Lung (tissue), 13 donors: ENCODE data around the gene EVI5. TPM values are rescaled to one million over a fixed set of nuclear protein-coding genes. Genes with fewer than 3 reads are reported as not detected.

Experiments
- ATAC-seq: fragments of 200-7000 bp; cut with Tn5 transposase; one replicate; pipeline ENCODE4 v1.9.1; 2020; ENCODE audit warnings: moderate number of reproducible peaks; ENCODE audit not compliant: insufficient read depth, low FRiP score
- DNase-seq, 3 donors: peaks; one replicate each; pipeline ENCODE4 v3.0.0-alpha.2; 2013 to 2017
- H3K27ac ChIP-seq, 2 donors: one replicate each; pipeline ENCODE4 v1.5.1; 2013; ENCODE audit warnings: mild to moderate bottlenecking in 2 of 2, moderate library complexity in 2 of 2, control low read depth in 1 of 2, inconsistent platforms in 1 of 2, low read depth in 1 of 2, low read length in 1 of 2
- H3K27me3 ChIP-seq, 3 donors: one replicate each; pipeline ENCODE4 v1.5.1; 2013; ENCODE audit warnings: low read length in 2 of 3; ENCODE audit not compliant: control insufficient read depth in 3 of 3, insufficient read depth in 3 of 3
- H3K36me3 ChIP-seq, 4 donors: one replicate each; pipeline ENCODE4 v1.5.1; 2013; ENCODE audit warnings: low read length in 4 of 4, mild to moderate bottlenecking in 1 of 4, moderate library complexity in 1 of 4; ENCODE audit not compliant: control insufficient read depth in 4 of 4, insufficient read depth in 4 of 4
- H3K4me1 ChIP-seq, 5 donors: one replicate each; pipeline ENCODE4 v1.5.1; 2013; ENCODE audit warnings: low read length in 5 of 5, mild to moderate bottlenecking in 2 of 5, moderate library complexity in 1 of 5; ENCODE audit not compliant: control insufficient read depth in 5 of 5, insufficient read depth in 5 of 5
- H3K4me3 ChIP-seq: one replicate; pipeline ENCODE4 v1.5.1; 2013; ENCODE audit warnings: mild to moderate bottlenecking, control low read depth, moderate library complexity
- H3K9ac ChIP-seq, 2 donors: one replicate each; pipeline ENCODE4 v1.5.1; 2013; ENCODE audit warnings: low read length in 2 of 2, control low read depth in 1 of 2; ENCODE audit not compliant: insufficient read depth in 1 of 2
- H3K9me3 ChIP-seq, 4 donors: one replicate each; pipeline ENCODE4 v1.5.1; 2013; ENCODE audit warnings: low read length in 3 of 4, mild to moderate bottlenecking in 1 of 4, moderate library complexity in 1 of 4; ENCODE audit not compliant: control insufficient read depth in 4 of 4, insufficient read depth in 3 of 4
- CTCF ChIP-seq: IDR thresholded peaks from 2 replicates; pipeline ENCODE4 v1.5.1; 2012; ENCODE audit warnings: mild to moderate bottlenecking; ENCODE audit errors: control extremely low read depth, extremely low read depth
- WGBS, 2 donors: extraction: QIAGEN DNeasy Blood & Tissue Kit; methylation state at CpG; one replicate each; pipeline ENCODE4 v1.1.7; 2013; 5-methylcytosine and 5-hydroxymethylcytosine counted together
- polyA plus RNA-seq, 2 donors: library from polyadenylated mRNA; stranded (reverse); fragments of 200-250 nt; gene quantifications; one replicate each; pipeline ENCODE4 v1.2.1, GENCODE V29; 2013
- small RNA-seq: library from RNA; depleted of rRNA; stranded (forward); fragments of <200 nt; gene quantifications from one replicate; pipeline ENCODE3, GENCODE V24; 2014; ENCODE audit warnings: low replicate concordance
- total RNA-seq, 2 donors: library from RNA; depleted of rRNA in 1 of 2; stranded (reverse); fragments of >200 nt in 1 of 2; gene quantifications; one replicate each; pipeline ENCODE4 v1.2.1, GENCODE V29; 2014 to 2021
- donor health status: control.
- donor health status: control.
- donor health status: Bipolar disorder and iron deficiency.
- donor health status: healthy.
- donor health status: DM: yes; HTN: yes; CAD: no.

EVI5 gene
- total and polyA plus RNA-seq, 4 donors: 4.9 to 88.8 (median 25.1) TPM

- WGBS, 2 donors: 23 to 29% methylated on average over 4 of the region's 4 CpGs
- Histone ChIP-seq H3K27ac (no peak overlapping the region), H3K4me1 (no peaks in the 10 kb centered on the region)
Observed at GRCh38 chr1:92459871-92460320, 325.0 kb downstream of the EVI5 start.

More at GRCh38 chr1:92459871-92460320, 325.0 kb downstream of the EVI5 start:
- peak; percentile 58 for ATAC-seq
- DNase-seq: peak in 1 of 3 donors; percentile 5
- Histone ChIP-seq H3K4me3 (no peak overlapping the region), H3K9ac (no peak overlapping the region), H3K27me3 (no peaks in the 10 kb centered on the region), H3K9me3 (no peaks in the 10 kb centered on the region), H3K36me3 (no peaks in the 10 kb centered on the region)
- no peak for TF ChIP-seq CTCF

Small RNA genes lying within 50 kb of the gene (small RNA-seq; reads per million reads assigned to genes)
- not detected for gene AC104332.2
- gene RNU4-59P: 0.17 reads per million

Other genes with a start within 250 kb of the EVI5 start
- 1,000 to 10,000 TPM in 1 of 2 donors, 100 to 1,000 TPM in 1; 669 to 1,661 TPM for gene RPL5, start 46.9 kb upstream of the EVI5 start, total RNA-seq
- 1,000 to 10,000 TPM; 1,047 to 2,312 TPM for gene RPL5, start 46.9 kb upstream of the EVI5 start, polyA plus RNA-seq
- 1 to 10 TPM; 5.9 to 8.0 TPM for gene DIPK1A, start 176.4 kb upstream of the EVI5 start, total RNA-seq
- gene DIPK1A, start 176.4 kb upstream of the EVI5 start, polyA plus RNA-seq: 1 to 10 TPM; 2.3 TPM